D721Med (cell line): ENCODE data around the gene PHF5A.
"Not testable (repeated sequence)": the region's sequence is repeated elsewhere in the genome, so short reads cannot be mapped to it uniquely, and the experiment has no call there.

Experiments used
- DNase-seq: peaks from one replicate; pipeline ENCODE4 v3.0.0; 2011; ENCODE audit warnings: low spot score; ENCODE audit not compliant: insufficient read length
- FAIRE-seq: peaks from 2 replicates; lab custom pipeline; 2011; peaks lifted over from hg19 to GRCh38; lab: Jason Lieb, UNC
- CTCF ChIP-seq: IDR thresholded peaks from 2 replicates; pipeline ENCODE4 v1.5.1; 2012; ENCODE audit warnings: mild to moderate bottlenecking, control low read depth; ENCODE audit not compliant: insufficient read depth; ENCODE audit errors: missing control alignments

PHF5A gene

GRCh38 chr22:41446057-41446501 lies 22.4 kb downstream of the PHF5A start:
- FAIRE-seq (no peak), DNase-seq (no peak)
- TF ChIP-seq CTCF = no peak

- DNase-seq (no peak), FAIRE-seq (no peak)
- no peak for TF ChIP-seq CTCF
These were observed 23.1 kb downstream of the PHF5A start for GRCh38 chr22:41445129-41446056.

GRCh38 chr22:41444360-41445128 lies 23.9 kb downstream of the PHF5A start:
- FAIRE-seq (no peak), DNase-seq (no peak)
- no peak for TF ChIP-seq CTCF

- no peak for TF ChIP-seq CTCF
- FAIRE-seq = no peak
- no peak for DNase-seq
These were observed 26.2 kb downstream of the PHF5A start for GRCh38 chr22:41442240-41442792.

GRCh38 chr22:41440511-41440910 lies 28.0 kb downstream of the PHF5A start:
- not testable (repeated sequence) for FAIRE-seq, DNase-seq

GRCh38 chr22:41437198-41437597 lies 31.3 kb downstream of the PHF5A start:
- no peak for TF ChIP-seq CTCF
- DNase-seq (no peak), FAIRE-seq (no peak)

- DNase-seq = no peak
- FAIRE-seq = no peak
- TF ChIP-seq CTCF = no peak
These were observed 32.0 kb downstream of the PHF5A start for GRCh38 chr22:41436322-41437113.
